NCI-H2107 (cell line): ENCODE data around the gene CCDC71.
A peak's percentile ranks its signal among the peaks of the same experiment; 100 is the strongest.

ENCODE experiments used
- DNase-seq: peaks from one replicate; lab custom pipeline; 2025; lab: John Stamatoyannopoulos, UW

CCDC71 gene

DNA sequence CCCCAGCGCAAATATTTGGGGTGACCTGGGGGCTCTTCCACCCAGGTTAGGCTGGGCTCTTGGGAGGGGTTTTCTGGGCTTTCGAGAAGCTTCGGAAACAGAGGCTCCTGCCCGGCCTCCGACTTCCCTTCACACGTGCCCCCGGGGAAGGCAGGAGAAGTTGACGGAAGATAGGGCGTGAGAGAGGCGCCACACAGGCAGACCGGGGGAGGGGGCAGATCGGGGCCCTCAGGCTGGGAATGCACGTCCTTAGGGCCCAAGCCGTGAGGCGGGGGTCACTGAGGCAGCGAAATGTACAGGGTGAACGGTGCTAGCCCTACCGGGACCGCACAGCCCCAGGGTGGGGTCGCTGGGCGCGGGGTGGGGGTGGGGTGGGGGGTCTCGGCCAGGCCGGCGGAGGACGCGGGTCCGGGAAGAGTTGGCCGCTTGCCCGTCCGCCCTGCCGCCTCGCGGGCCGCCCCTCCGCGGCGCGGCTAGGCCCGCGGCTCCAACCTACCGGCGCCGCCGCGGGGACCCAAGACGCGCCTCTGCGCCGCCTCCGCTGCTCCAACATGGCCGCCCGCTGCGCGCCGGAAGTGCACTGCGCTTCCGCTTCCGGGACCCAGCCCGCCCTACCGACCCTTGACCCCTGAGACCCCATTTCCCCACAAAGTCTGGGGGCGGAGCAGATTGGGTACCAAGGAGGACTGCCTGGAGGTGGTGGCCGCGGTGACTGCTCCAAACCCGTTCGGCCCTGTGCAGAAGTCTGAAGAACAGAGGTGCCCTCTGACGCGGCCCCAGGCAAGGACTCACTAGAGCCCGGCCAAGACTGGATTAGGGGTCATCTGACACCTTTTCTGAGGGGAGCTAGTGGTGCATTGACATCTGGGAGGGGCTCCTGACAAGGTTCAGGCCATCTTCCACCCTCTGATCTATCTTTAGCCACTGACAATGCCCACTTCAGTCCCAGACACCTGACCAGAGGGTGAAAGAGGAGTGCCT, at the start of gene CCDC71:
TSS of gene CCDC71 (minus strand) at position 561 of the 981 bp plus-strand sequence. CDS start 2,123 bp downstream, outside the sequence.
- DNase-seq, result peak; percentile 34

DNA sequence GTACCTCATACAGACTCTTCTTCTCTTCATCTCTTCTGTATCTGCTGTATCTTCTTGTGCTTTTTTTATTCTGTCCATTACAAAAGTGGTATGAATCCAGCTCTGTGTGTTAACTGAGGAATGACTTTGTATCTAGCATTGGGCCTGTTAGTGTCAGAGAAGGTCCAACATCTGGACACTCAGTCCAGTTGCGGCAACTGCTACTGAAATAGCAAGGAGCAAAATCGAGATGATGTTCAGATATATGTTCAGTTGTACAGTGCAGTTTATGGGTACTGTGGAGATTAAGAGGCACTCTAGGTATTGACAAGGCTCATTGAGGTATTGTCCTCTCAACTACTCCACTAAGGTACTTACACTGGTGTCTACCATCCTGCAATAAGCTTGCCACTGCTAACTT, 47.9 kb upstream of the CCDC71 start:
- DNase-seq, result no peak

DNA sequence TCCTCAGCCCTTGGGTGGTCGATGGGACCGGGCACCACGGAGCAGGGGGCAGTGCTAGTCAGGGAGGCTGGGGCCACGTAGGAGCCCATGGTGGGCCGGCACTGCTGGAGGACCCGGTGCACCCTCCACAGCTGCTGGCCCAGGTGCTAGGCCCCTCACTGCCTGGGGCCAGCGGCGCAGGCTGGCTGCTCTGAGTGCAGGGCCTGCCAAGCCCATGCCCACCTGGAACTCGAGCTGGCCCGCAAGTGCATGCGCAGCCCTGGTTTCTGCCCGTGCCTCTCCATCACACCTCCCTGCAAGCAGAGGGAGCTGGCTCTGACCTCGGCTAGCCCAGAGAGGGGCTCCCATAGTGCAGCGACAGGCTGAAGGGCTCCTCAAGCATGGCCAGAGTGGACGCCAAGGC, 47.4 kb upstream of the CCDC71 start:
- DNase-seq, result no peak

DNA sequence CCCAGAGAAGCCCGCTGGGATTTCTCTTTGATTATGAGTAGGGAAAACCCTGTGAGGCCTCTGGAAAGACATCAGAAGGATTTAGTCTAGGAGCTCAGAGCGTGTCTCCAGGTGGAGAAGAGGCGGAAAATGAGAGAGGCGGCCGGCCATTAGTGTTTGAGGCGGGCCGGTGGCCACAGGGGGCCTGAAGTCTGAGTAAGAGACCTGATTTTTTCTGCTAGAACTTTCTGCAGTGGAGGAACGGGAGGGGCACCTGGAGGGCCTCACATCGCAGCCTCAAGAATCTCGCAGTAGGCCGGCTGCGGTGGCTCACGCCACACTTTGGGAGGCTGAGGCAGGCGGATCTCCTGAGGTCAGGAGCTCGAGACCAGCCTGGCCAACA, 33.8 kb upstream of the CCDC71 start:
- no peak for DNase-seq

DNA sequence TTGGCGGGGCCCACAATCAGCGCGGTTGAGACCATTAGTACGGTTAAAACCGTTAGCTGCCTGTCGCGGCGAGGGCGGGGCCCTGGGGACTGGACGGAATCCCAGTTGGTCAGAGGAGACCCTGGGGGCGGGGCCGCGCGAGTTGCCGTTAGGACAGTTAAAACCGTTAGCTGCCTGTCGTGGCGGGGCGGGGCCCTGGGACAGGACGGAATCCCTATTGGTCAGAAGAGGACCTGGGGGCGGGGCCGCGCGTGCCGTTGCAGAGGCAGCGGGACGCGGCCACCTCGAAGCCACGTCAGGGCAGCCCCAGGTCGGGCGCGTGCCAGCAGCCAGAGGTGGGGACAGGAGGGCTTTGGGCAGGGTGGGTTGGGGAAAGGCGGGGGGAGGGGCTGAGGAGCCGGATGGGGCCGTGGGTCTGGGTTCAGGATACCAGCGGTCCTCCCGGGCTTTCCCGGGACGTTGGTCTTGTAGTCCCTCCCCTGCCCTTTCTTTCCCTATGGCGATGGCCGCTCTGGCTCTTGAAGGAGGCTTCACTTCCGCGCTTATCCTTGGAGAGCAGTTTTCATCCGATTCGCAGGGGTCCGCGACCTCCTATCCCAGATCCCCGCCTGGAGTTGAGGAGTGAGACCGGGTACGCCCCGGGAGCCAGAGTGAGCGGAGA, 33.2 kb upstream of the CCDC71 start:
- DNase-seq, result no peak

DNA sequence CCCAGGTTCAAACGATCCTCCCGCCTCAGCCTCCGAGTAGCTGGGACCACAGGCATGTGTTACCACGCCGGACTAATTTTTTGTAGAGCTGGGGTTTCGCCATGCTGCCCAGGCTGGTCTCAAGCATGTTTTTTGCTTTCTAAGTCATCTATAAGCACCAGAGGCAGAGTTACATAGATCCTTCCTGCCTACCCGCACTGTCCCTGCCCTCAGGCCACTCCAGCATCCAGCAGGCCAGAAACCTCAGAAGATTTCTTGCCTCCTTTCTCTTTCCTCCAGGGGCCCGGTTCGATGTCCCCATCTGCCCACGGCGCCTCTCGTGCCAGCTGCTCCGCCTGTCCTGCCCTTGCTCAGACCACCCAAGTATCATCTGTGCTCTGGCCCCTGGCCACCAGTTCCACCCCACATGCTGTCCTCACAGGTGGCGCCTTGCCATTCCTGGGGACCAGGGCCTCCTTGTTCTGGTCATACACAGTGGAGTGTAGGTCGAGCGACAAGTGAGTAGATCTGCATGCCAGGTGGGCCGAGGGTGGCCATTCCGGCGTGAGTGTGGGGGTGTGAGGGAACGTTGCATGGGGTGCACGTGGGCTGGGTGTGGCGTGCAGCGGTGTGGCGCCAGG, 32.6 kb upstream of the CCDC71 start:
- DNase-seq, result no peak

DNA sequence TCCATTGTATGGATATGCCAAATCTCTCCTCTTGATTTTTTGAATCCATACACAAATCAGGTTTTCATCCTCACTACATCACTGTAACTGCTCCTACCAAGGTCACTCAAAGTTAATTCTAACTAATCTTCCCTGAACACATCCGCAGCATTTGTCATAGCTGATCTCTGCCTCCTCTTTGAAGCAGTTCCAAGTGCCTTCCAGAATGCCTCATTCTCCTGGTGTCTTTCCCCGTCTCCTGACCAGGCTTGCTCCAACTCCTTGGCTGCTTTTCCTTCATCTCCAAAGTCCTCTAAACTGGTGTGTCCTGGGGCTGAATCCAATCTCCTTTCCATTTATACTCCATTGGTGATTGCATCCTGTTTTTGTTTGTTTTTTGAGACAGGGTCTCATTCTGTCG, 32.0 kb upstream of the CCDC71 start:
- no peak for DNase-seq

DNA sequence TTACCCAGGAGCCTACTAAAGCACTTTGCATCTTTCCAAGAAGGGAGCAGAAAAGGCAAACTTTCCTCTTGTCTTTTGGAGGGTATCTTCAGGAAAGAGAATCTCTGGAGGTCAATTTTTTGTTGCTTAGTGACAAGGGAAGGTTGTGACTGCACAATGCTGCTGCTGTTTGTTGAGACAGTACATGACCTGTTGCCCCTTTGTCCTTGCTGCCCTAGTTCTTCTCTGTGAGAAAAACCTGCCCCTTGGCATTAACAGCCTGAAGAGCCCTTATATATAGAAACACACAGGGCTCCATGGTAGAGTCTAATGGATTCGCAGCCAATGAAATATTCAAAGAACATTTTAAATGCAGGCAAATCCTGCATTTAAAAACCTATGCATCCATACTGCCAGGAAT, 25.6 kb upstream of the CCDC71 start:
- DNase-seq, result no peak

DNA sequence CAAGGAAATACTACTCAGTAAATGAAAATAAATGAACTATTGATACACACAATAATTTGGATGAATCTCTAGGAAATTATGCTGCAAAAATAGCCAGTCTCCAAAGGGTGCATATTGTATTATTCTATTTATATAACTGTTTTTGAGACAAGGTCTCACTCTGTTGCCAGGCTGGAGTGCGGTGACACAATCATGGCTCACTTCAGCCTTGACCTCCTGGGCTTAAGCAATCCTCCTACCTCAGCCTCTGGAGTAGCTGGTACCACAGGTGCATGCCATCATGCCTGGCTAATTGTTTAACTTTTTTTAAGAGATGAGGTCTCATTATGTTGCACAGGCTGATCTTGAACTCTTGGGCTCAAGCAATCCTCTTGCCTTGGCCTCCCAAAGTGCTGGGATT, 17.7 kb upstream of the CCDC71 start:
- no peak for DNase-seq

DNA sequence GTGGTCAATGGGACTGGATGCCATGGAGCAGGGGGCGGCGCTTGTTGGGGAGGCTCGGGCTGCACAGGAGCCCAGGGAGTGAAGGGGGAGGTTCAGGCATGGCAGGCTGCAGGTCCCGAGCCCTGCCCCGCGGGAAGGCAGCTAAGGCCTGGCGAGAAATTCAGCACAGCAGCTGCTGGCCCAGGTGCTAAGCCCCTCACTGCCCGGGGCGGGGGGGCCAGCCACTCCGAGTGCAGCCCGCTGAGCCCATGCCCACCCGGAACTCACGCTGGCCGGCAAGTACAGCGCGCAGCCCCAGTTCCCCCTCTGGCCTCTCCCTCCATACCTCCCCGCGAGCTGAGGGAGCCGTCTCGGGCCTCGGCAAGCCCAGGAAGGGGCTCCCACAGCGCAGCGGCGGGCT, 16.6 kb upstream of the CCDC71 start:
- no peak for DNase-seq

DNA sequence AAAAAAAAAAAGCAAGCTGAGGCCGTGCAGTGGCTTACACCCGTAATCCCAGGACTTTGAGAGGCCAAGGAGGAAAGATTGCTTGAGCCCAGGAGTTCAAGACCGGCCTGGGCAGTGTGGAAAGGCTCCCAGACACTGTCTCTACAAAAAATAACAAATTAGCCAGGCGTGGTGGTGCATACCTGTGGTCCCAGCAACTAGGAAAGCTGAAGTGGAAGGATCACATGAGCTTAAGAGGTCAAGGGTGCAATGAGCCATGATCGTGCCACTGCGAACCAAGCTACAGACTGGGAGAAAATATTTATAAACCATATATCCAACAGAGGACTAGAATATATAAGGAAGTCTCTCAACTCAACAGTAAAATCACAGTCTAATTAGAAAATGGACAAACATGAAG, 15.2 kb upstream of the CCDC71 start:
- DNase-seq, result no peak

DNA sequence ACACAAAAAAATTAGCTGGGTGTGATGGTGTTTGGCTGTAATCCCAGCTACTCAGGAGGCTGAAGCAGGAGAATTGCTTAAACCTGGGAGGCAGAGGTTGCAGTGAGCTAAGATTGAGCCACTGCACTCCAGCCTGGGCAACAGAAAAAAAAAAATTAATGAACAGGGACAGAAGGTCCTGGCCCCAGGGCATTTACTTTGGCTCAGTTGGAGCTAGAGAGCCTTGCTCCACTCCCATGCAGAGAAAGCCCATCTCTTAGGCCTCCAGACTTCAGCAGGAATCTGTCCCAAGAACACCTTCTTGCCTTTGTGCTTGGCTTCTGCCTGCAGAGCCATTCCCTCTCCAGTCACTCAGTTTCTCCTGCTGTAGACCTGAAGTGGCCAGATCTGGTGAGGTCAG, 14.0 kb upstream of the CCDC71 start:
- DNase-seq, result no peak

DNA sequence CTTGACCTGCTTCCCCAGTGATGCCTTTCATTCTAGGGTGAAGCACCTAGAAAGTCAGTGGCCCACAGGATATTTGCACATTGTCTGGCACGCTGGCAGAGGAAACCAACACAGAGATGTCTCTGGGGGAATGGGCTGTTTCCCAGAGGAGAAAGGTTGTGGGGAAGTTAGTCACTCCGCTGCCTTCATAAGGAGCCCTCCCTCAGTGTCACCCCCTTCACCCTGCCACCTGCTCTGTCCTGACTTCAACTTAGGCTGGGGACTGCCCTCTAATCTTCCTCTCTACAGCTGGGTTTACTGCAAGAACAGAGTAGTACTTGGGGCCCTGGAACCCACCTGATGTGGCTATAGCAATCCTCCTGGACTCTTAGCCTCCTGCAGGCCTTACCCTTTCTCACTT, 10.9 kb upstream of the CCDC71 start:
- no peak for DNase-seq

DNA sequence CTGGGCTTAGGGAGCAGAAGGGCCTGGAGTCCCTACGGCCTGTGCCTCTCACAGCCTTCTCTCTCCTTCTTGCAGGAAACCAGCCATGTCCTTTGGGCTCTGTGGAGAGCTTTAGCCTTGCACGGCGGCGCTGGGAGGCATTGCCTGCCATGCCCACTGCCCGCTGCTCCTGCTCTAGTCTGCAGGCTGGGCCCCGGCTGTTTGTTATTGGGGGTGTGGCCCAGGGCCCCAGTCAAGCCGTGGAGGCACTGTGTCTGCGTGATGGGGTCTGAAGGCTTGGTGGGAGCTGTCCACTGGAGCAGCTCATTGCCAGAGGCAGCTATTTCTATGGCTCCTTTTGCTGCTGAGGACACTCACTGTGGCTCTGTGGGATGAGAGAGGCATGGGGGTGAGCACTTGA, 9.4 kb upstream of the CCDC71 start:
- DNase-seq, result no peak

DNA sequence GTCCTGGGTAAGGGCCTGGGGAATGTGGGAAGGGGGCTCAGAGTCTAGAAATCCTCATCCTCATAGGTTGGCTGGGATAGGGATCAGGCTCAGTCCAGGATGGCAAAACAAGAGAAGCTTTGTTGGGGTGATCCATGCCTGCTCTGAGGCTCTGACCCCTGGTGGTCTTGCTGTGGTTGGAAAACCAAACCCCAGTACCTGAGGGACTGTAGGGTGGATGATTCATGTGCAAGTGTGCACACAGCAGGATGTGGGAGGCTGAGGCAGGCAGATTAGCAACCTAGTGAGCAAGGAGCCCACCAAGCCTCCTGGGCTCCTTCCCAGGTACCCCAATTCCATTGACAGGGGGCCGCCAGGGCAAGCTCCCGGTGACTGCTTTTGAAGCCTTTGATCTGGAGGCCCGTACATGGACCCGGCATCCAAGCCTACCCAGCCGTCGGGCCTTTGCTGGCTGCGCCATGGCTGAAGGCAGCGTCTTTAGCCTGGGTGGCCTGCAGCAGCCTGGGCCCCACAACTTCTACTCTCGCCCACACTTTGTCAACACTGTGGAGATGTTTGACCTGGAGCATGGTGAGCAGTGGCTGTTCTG, 8.4 kb upstream of the CCDC71 start:
- no peak for DNase-seq

DNA sequence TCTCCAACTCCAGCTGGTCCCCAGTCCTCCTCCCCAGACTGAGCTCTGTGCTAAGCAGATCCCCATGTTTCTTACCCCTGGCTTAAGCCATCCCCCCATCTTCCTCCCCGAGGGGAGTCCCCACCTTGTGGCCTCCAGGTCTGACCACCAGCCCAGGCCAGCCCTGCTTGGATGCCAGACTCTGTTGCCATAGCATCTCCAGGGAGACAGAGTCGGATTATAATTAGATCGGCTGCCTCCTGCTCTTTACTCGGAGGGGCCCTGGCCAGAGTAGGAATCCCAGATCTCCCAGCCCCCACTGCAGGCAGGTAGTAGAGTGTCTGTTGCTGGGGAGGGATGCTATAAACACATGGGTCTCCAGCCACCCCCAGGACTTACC, 7.7 kb upstream of the CCDC71 start:
- no peak for DNase-seq

DNA sequence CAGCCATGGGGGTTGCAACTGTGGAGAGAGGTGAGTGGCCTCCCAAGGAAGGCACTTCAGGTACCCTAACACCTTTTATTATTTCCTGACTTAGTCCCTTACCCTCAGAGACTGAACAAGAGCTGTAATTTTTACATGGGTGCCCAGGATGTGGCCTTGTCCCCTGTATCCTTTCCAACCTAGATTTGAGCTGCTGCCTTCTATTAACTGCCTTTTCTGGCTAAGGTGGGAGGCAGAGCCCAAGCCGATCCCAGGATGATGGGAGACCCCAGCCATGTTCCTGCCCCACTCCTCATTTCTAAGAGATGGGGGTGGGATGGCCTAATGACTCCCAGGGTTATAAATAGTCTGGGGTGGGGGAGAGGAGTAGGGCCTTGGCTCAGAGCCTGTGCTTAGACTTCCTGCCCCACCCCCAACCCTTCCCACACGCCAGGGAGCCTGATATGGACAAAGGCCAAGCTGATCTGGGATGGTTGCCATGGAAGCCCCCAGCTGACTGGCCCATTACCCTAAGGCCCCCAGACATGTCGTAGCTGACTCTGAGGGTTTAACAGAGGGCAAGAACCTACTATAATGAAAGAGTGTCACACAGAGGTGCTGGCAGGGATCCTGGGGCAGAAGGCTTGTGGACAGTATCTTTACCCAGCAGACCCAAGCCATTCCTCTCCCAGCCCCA, 7.1 kb upstream of the CCDC71 start:
- no peak for DNase-seq

DNA sequence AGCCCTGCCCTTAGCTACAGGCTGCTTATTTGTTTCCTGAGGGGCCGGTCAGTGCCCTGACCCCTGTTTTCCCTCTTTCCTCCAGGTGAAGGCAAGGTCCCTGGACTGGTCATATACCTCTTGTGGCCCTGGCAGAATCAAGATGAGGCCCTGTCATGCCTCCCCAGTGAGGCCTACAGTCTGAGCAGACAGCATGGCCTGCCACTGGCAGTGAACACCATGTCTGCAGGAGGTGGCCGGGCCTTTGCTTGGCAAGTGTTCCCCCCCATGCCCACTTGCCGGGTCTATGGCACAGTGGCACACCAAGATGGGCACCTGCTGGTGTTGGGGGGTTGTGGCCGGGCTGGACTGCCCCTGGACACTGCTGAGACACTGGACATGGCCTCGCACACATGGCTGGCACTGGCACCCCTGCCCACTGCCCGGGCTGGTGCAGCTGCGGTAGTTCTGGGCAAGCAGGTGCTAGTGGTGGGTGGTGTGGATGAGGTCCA, 6.5 kb upstream of the CCDC71 start:
- no peak for DNase-seq

DNA sequence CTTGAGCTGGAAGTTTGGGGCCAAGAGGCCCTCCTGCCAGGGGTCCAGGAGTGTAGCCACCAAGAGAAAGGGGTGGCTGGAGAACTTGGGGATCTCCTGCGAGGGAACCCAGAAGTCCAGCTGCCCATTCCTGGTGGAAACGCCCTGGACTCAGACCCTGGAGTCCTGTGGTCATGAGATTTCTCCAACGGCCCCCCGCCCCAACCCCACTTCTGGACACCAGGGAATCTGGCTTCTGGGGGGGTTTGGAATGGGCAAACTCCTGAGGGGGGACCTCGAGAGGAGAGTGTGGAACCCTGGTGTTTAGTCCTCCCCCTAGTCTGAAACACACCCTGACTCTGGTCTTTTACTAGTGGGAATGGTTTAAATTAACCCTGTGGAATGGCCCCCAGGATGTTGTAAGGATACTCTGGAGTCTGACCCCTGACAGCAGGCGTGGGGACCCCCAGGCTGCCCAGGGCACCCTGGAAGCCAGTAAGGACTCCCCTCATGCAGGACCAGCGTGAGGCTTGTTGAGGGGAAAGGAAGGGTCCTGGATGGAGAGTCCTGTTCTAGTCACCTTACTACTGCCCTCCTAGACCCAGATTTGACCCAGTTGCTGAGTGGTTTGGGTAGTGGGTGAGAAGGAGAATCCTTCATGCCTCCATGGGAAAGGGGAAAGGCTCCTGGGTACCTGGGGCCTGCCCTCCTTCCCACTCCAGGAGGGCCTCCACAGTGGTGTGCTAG, 5.8 kb upstream of the CCDC71 start:
- DNase-seq, result no peak

DNA sequence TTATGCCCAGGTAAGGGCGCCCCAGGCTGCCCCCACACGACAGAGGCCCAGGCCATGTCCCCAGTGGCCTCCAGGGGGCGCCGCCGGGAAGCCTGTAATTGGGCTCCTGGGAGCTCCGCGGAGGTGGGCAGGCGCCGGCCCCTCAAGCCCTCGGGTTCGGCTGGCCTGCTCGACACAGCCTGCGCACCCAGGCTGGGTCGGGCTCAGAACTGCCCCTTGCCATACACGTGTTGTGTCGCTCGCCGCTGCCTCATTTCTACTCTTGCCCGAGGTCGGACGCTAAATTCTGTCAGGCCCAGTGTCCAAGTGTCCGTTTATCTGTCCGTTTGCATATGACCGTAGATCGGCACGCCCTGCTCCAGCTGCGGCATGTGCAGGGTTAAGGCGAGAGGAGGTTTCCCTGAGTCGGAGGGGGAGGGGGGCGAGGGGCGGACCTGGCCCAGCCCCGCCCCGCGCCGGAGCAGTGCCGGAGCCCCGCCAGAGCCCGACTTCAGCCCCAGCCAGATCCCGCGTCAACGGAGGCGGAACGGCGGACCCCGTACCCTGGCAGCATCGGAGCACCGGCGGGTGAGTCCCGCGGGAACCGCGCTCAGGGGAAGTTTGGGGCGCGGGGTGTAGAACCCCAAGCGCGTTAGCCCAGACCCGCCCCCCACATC, 5.1 kb upstream of the CCDC71 start, which contains the start of gene KLHDC8B:
TSS of gene KLHDC8B (plus strand) at position 480 of the 656 bp plus-strand sequence. CDS start 1,172 bp downstream, outside the sequence.
- no peak for DNase-seq

DNA sequence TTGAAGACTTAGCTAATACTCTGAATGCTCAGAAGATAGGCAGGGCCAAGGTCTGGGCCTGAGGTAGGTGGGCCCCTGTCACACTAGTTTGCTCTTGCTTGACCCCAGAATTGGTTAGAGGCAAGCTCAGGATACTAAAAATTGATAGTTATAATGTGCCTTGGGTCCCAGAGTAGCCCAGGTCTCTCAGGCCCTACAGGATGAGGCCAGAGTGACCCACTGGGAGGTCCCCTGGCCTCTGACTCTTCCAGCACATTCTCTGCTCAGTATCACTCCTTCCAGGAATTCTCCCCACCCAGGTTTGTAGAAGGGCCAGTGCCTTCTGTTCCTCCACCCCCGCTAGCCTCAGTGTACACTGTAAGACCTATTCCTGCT, 4.6 kb upstream of the CCDC71 start:
- no peak for DNase-seq
